Heart left ventricle (tissue), 13 donors: ENCODE data around the gene IL1RAPL1.

Experiments used
- POLR2A ChIP-seq, 2 donors: fragments of 450-650 bp; IDR thresholded peaks; one replicate each; pipeline ENCODE4 v1.6.1; 2017; ENCODE audit warnings: antibody characterized with exemption in 2 of 2, mild to moderate bottlenecking in 2 of 2, moderate library complexity in 2 of 2
- TF ChIP-seq, protein P1 (sequence below), 12 donors: fragments of 200-600 bp; sonication (generic) in 4 of 12; IDR thresholded peaks; one replicate each; pipeline versions ENCODE4 v1.5.0 to v1.8.0; 2018 to 2022; ENCODE audit warnings: antibody characterized with exemption in 12 of 12, mild to moderate bottlenecking in 5 of 12
- donor health status: ischemic (EF 13 %, LVEDD 7.1; RV severe dilation, severe dysfunction).
- donor health status: DM: no; HTN: yes; CAD: no.
- donor health status: DM: no; HTN: no; CAD: no.
- donor health status: ischemic (EF 25% LVEDD 6.9; RV normal size, moderate dysfunction).
- donor health status: ischemic (EF 25% LVEDD 5.7; RV mildly dilated, moderate dysfunction).
- donor health status: ischemic (EF 35%, LVEDD 5.7; RV mildly dilated, moderate dysfunction).
- donor health status: nonischemic (EF 11% LVEDD 7.7; RV severe dilation, severe dysfunction).
- donor health status: DM: yes; HTN: yes; CAD: no.
- donor health status: PGD.
- donor health status: ischemic (EF 29% LVEDD 5.4; RV normal size, mild dysfunction).
- donor health status: nonischemic (EF 23%, LVEDD 6.1; RV moderate dilation, normal function).

- TF ChIP-seq, protein P1, sequence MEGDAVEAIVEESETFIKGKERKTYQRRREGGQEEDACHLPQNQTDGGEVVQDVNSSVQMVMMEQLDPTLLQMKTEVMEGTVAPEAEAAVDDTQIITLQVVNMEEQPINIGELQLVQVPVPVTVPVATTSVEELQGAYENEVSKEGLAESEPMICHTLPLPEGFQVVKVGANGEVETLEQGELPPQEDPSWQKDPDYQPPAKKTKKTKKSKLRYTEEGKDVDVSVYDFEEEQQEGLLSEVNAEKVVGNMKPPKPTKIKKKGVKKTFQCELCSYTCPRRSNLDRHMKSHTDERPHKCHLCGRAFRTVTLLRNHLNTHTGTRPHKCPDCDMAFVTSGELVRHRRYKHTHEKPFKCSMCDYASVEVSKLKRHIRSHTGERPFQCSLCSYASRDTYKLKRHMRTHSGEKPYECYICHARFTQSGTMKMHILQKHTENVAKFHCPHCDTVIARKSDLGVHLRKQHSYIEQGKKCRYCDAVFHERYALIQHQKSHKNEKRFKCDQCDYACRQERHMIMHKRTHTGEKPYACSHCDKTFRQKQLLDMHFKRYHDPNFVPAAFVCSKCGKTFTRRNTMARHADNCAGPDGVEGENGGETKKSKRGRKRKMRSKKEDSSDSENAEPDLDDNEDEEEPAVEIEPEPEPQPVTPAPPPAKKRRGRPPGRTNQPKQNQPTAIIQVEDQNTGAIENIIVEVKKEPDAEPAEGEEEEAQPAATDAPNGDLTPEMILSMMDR (IDR thresholded peaks at IDR 0.05) = no peak
- no peak for TF ChIP-seq POLR2A (IDR thresholded peaks at IDR 0.05)
Measured at GRCh38 chrX:29941287-29941686, 1354.0 kb downstream of the IL1RAPL1 start.
